Chondrocyte (in vitro differentiated cells): ENCODE data around the gene DGKH. TPM values are rescaled to one million over a fixed set of nuclear protein-coding genes. Genes with fewer than 3 reads are reported as not detected.

Experiments used
- DNase-seq: peaks from one replicate; pipeline ENCODE4 v3.0.0; 2021; ENCODE audit warnings: mixed read lengths, low spot score
- H3K27ac Mint-ChIP-seq: one replicate; pipeline ENCODE4 v1.8.0; 2021; ENCODE audit warnings: mild to moderate bottlenecking, moderate library complexity, mixed read lengths; ENCODE audit not compliant: unreplicated experiment
- H3K27me3 Mint-ChIP-seq: 2 replicates; pipeline ENCODE4 v1.8.0; 2021; ENCODE audit warnings: low read depth, mixed read lengths
- H3K36me3 Mint-ChIP-seq: 2 replicates; pipeline ENCODE4 v1.8.0; 2021; ENCODE audit warnings: low read depth, mixed read lengths
- H3K4me1 Mint-ChIP-seq: 2 replicates; pipeline ENCODE4 v1.8.0; 2021; ENCODE audit warnings: low read depth, mild to moderate bottlenecking, mixed read lengths
- H3K4me3 Mint-ChIP-seq: one replicate; pipeline ENCODE4 v1.8.0; 2021; ENCODE audit warnings: mild to moderate bottlenecking, moderate library complexity, mixed read lengths; ENCODE audit not compliant: unreplicated experiment
- H3K9me3 Mint-ChIP-seq: 2 replicates; pipeline ENCODE4 v1.8.0; 2021; ENCODE audit warnings: low read depth, mixed read lengths
- total RNA-seq: library from RNA; stranded (reverse); gene quantifications from 3 replicates; pipeline ENCODE4 v1.2.1, GENCODE V29; 2021
- TF ChIP-seq, protein P1 (sequence below): fragments of 200-600 bp; sonication (generic); IDR thresholded peaks from 2 replicates; pipeline ENCODE4 v1.5.0; 2021; ENCODE audit warnings: antibody characterized with exemption, mild to moderate bottlenecking, moderate library complexity

The DGKH gene
- total RNA-seq, 1 donor from 2014 or later, result 14.7 TPM

DNA sequence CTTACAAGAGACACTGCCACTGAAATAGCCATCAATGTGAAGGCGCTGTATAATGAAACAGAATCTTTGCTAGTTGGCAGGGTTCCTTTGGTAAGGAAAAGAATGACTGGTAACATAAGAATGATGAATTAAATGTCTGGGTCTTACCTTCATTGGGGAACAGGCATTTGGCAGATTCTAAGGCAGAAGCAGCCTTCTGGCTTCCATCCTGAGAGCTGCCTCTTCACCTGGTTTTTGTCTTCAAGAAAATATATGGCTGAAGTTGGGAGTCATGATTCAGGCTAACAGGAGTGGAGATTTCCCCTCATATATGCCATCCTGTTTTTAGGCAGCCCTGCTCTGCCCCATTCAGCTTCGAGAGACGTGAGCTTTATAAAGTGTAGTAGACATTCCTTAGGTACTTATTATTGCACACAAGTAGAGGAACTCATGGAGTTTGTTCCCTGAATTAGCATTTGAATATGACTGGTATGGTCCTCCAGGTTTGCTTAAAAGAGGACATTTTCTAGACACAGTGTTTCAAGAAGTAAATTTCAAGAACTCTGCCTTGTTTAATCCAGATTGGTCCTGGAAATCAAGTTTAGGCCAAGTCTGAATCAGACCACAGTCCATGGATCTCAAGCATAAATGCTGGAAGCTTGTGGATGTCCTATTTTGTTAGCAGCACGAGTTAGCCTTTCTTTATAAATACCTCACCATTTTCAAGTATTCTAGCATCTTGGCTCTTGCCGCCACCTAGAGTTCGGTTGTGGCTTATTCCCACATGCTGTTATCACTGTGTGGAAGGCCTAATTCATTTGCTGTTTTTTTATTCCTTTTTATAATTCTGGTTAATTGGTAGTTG is 167.4 kb downstream of the DGKH start:
- Mint-ChIP-seq H3K27me3 (no peaks in the 10 kb centered on the region), H3K4me3 (no peak overlapping the region), H3K9me3 (no peaks in the 10 kb centered on the region), H3K27ac (peak overlapping the region; percentile 45), H3K4me1 (peaks cover 14% of the 10 kb centered on the region), H3K36me3 (peaks cover 16% of the 10 kb centered on the region)
- DNase-seq, result no peak
- TF ChIP-seq, protein P1, sequence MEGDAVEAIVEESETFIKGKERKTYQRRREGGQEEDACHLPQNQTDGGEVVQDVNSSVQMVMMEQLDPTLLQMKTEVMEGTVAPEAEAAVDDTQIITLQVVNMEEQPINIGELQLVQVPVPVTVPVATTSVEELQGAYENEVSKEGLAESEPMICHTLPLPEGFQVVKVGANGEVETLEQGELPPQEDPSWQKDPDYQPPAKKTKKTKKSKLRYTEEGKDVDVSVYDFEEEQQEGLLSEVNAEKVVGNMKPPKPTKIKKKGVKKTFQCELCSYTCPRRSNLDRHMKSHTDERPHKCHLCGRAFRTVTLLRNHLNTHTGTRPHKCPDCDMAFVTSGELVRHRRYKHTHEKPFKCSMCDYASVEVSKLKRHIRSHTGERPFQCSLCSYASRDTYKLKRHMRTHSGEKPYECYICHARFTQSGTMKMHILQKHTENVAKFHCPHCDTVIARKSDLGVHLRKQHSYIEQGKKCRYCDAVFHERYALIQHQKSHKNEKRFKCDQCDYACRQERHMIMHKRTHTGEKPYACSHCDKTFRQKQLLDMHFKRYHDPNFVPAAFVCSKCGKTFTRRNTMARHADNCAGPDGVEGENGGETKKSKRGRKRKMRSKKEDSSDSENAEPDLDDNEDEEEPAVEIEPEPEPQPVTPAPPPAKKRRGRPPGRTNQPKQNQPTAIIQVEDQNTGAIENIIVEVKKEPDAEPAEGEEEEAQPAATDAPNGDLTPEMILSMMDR, result peak; percentile 79

DNA sequence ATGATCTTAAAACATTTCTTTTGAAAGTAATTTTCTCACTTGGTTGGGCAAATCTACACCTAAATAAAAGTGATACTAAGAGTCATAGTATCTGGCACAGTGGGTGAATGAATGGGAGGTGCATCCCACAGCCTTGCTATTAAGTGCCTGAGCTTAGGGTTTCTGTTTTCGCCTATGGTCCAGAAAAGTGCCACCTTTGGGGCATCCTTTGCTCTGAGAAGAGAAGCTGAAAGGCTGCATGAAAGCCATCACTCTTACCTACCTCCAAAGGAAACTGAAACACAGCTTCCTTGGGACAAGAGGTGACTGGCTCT is 167.9 kb downstream of the DGKH start:
- H3K27ac Mint-ChIP-seq, result no peak overlapping the region
- no peaks in the 10 kb centered on the region for H3K27me3 Mint-ChIP-seq
- peaks cover 17% of the 10 kb centered on the region for H3K36me3 Mint-ChIP-seq
- peaks cover 14% of the 10 kb centered on the region for H3K4me1 Mint-ChIP-seq
- TF ChIP-seq, protein P1, result peak; percentile 45
- no peaks in the 10 kb centered on the region for H3K9me3 Mint-ChIP-seq
- no peak overlapping the region for H3K4me3 Mint-ChIP-seq
- DNase-seq, result no peak

DNA sequence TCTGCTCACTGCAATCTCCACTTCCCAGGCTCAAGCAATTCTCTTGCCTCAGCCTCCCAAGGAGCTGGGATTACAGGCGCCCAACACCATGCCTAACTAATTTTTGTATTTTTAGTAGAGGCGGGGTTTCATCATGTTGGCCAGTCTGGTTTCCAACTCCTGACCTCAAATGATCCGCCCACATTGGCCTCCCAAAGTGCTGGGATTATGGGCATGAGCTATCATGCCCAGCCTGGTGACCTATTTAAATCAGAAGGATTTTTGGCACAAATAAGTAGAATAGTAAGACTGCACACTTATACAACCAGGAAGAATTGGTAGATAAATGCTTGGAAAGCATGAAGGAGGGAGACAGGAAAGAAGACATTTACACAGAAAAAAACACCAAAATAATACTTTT is 170.1 kb downstream of the DGKH start:
- H3K36me3 Mint-ChIP-seq, result peaks cover 10% of the 10 kb centered on the region
- DNase-seq, result no peak
- H3K4me1 Mint-ChIP-seq, result peaks cover 14% of the 10 kb centered on the region
- H3K27me3 Mint-ChIP-seq, result no peaks in the 10 kb centered on the region
- H3K9me3 Mint-ChIP-seq, result no peaks in the 10 kb centered on the region
- H3K27ac Mint-ChIP-seq, result no peak overlapping the region
- TF ChIP-seq, protein P1, result no peak
- H3K4me3 Mint-ChIP-seq, result no peak overlapping the region

DNA sequence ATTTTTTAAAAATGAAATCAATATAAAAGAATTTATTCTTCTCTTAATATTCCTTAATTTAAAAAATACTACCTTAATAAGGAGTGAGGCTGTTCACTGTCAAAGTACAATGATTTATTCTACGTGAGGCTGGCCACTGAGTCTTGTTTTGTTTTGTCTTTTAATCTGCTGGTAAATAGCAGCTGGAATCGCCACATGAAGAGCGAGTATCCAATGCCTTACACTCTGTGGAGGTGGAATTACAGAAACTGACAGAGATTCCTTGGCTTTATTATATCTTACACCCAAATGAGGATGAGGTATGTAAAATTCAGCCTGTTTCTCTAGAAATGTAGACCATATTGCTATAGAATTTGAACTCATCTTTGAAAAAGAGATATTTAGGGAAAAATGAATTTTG is 170.6 kb downstream of the DGKH start:
- H3K27ac Mint-ChIP-seq, result no peak overlapping the region
- H3K9me3 Mint-ChIP-seq, result no peaks in the 10 kb centered on the region
- no peak for DNase-seq
- peaks cover 12% of the 10 kb centered on the region for H3K36me3 Mint-ChIP-seq
- no peaks in the 10 kb centered on the region for H3K27me3 Mint-ChIP-seq
- peaks cover 13% of the 10 kb centered on the region for H3K4me1 Mint-ChIP-seq
- TF ChIP-seq, protein P1, result no peak
- no peak overlapping the region for H3K4me3 Mint-ChIP-seq

DNA sequence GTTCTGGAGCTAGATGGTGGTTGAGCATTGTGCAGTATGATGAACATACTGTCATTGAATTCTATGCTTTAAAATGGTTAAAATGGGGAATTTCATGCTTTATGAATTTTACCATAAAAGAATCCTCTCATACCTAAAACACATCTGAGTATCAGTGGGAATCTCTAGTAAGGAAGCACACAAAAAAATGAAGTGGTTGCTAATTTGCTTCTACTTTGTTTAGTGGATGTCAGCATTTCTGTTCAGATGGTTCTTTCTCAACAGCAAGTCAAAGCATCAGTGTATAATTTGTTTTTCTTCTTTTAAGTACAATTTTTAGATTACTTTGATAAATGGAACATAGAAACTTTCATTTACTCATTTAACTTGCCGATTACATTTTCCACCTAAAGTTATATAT is 171.4 kb downstream of the DGKH start:
- H3K36me3 Mint-ChIP-seq, result peaks cover 16% of the 10 kb centered on the region
- peaks cover 5% of the 10 kb centered on the region for H3K4me1 Mint-ChIP-seq
- no peak for DNase-seq
- TF ChIP-seq, protein P1, result no peak
- no peaks in the 10 kb centered on the region for H3K27me3 Mint-ChIP-seq
- no peak overlapping the region for H3K27ac Mint-ChIP-seq
- no peak overlapping the region for H3K4me3 Mint-ChIP-seq
- no peaks in the 10 kb centered on the region for H3K9me3 Mint-ChIP-seq
